Vagina (tissue), 2 donors: ENCODE measurements around the gene SCARB1.

Experiments used
- POLR2A ChIP-seq, 2 donors: fragments of 450-650 bp; IDR thresholded peaks; one replicate each; pipeline ENCODE4 v1.6.1; 2017; ENCODE audit warnings: antibody characterized with exemption in 2 of 2, mild to moderate bottlenecking in 2 of 2, moderate library complexity in 2 of 2
- TF ChIP-seq, protein P1 (sequence below), 3 experiments: fragments of 450-650 bp in 2 of 3; fragments of 200-600 bp in 1 of 3; sonication (generic) in 1 of 3; IDR thresholded peaks; one replicate each; pipeline ENCODE4 v1.5.1; 2017 to 2019; ENCODE audit warnings: antibody characterized with exemption in 3 of 3, mild to moderate bottlenecking in 2 of 3, moderate library complexity in 2 of 3

DNA sequence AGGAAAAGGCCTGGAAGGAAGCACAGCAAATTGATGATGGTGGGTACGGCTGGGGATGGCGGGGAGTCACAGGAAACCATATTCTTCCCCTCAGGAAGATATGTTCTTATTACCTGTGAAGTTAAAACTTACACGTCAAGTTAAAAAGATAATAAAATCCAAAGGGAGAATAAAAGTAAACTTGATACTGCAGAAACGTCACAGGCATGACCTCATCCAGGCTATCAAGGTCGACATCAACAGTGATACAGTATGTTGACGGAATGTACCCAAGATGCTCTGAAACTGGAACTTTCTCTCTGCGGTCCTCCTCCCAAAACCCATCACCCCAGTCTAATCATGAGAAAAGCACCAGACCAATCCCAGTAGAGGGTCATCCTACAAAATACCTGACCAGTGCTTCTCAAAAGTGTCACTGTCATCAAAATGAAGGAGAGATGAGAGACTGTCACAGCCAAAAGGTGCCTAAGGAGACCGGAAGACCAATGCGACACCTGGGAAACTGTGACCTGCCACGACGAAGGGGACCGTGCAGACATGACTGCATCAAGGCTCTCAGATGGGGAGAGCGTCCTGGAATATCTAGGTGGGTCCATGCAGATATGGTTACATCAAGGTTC, 74.6 kb downstream of the SCARB1 start:
- no peak for TF ChIP-seq POLR2A (IDR thresholded peaks at IDR 0.05)
- TF ChIP-seq, protein P1, sequence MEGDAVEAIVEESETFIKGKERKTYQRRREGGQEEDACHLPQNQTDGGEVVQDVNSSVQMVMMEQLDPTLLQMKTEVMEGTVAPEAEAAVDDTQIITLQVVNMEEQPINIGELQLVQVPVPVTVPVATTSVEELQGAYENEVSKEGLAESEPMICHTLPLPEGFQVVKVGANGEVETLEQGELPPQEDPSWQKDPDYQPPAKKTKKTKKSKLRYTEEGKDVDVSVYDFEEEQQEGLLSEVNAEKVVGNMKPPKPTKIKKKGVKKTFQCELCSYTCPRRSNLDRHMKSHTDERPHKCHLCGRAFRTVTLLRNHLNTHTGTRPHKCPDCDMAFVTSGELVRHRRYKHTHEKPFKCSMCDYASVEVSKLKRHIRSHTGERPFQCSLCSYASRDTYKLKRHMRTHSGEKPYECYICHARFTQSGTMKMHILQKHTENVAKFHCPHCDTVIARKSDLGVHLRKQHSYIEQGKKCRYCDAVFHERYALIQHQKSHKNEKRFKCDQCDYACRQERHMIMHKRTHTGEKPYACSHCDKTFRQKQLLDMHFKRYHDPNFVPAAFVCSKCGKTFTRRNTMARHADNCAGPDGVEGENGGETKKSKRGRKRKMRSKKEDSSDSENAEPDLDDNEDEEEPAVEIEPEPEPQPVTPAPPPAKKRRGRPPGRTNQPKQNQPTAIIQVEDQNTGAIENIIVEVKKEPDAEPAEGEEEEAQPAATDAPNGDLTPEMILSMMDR (IDR thresholded peaks at IDR 0.05): no peak
